ENCODE measurements around the gene DNAAF8. TPM values are rescaled to one million over a fixed set of nuclear protein-coding genes. Genes with fewer than 3 reads are reported as not detected.

Gene DNAAF8
- total and polyA plus RNA-seq, 2 experiments from 2014 or later, result 0.07 to 0.77 TPM

Other genes with a start within 250 kb of the DNAAF8 start
- 46.4 and 55.8 TPM in 2 replicates for gene CDIP1, start 195.8 kb upstream of the DNAAF8 start, total RNA-seq
- gene CDIP1, start 195.8 kb upstream of the DNAAF8 start, polyA plus RNA-seq, result 87.6 and 88.4 TPM in 2 replicates
- 1.9 and 3.6 TPM in 2 replicates for gene C16orf96, start 178.2 kb upstream of the DNAAF8 start, total RNA-seq
- 0.24 and 0.39 TPM in 2 replicates for gene C16orf96, start 178.2 kb upstream of the DNAAF8 start, polyA plus RNA-seq
- gene UBALD1, start 119.6 kb upstream of the DNAAF8 start, total RNA-seq, result 33.6 and 42.9 TPM in 2 replicates
- 46.6 and 47.3 TPM in 2 replicates for gene UBALD1, start 119.6 kb upstream of the DNAAF8 start, polyA plus RNA-seq
- gene MGRN1, start 109.7 kb upstream of the DNAAF8 start, total RNA-seq, result 58.2 and 66.6 TPM in 2 replicates
- gene MGRN1, start 109.7 kb upstream of the DNAAF8 start, polyA plus RNA-seq, result 42.6 and 47.2 TPM in 2 replicates
- gene NUDT16L1, start 41.0 kb upstream of the DNAAF8 start, total RNA-seq, result 84.4 and 139 TPM in 2 replicates
- 141 and 157 TPM in 2 replicates for gene NUDT16L1, start 41.0 kb upstream of the DNAAF8 start, polyA plus RNA-seq
- 38.7 and 40.3 TPM in 2 replicates for gene ANKS3, start 266 bp upstream of the DNAAF8 start, total RNA-seq
- gene ANKS3, start 266 bp upstream of the DNAAF8 start, polyA plus RNA-seq, result 35.2 and 37.6 TPM in 2 replicates
- gene ZNF500, start 32.6 kb downstream of the DNAAF8 start, total RNA-seq, result 20.4 and 32.7 TPM in 2 replicates
- gene ZNF500, start 32.6 kb downstream of the DNAAF8 start, polyA plus RNA-seq, result 17.0 and 23.8 TPM in 2 replicates
- 1.7 and 2.9 TPM in 2 replicates for gene SEPTIN12, start 53.8 kb downstream of the DNAAF8 start, total RNA-seq
- 2.2 and 7.3 TPM in 2 replicates for gene SEPTIN12, start 53.8 kb downstream of the DNAAF8 start, polyA plus RNA-seq
- not detected in 2 replicates for gene SMIM22, start 60.8 kb downstream of the DNAAF8 start, total RNA-seq
- 0.41 and 5.3 TPM in 2 replicates for gene SMIM22, start 60.8 kb downstream of the DNAAF8 start, polyA plus RNA-seq
- 146 and 161 TPM in 2 replicates for gene ROGDI, start 68.1 kb downstream of the DNAAF8 start, total RNA-seq
- 173 and 220 TPM in 2 replicates for gene ROGDI, start 68.1 kb downstream of the DNAAF8 start, polyA plus RNA-seq
- 38.0 and 44.3 TPM in 2 replicates for gene GLYR1, start 112.8 kb downstream of the DNAAF8 start, total RNA-seq
- gene GLYR1, start 112.8 kb downstream of the DNAAF8 start, polyA plus RNA-seq, result 52.1 and 65.5 TPM in 2 replicates
- 24.2 and 33.4 TPM in 2 replicates for gene UBN1, start 112.9 kb downstream of the DNAAF8 start, total RNA-seq
- gene UBN1, start 112.9 kb downstream of the DNAAF8 start, polyA plus RNA-seq, result 21.4 and 23.7 TPM in 2 replicates
- 6.4 and 10.8 TPM in 2 replicates for gene PPL, start 202.6 kb downstream of the DNAAF8 start, total RNA-seq
- gene PPL, start 202.6 kb downstream of the DNAAF8 start, polyA plus RNA-seq, result 7.5 and 8.4 TPM in 2 replicates
- gene SEC14L5, start 223.8 kb downstream of the DNAAF8 start, total RNA-seq, result 0.21 and 0.35 TPM in 2 replicates
- not detected in 2 replicates for gene SEC14L5, start 223.8 kb downstream of the DNAAF8 start, polyA plus RNA-seq